HUES6 (cell line): ENCODE results near the gene RNF187.
"Not testable (repeated sequence)": the region's sequence is repeated elsewhere in the genome, so short reads cannot be mapped to it uniquely, and the experiment has no call there.

Experiments
- H3K27ac ChIP-seq: 2 replicates; pipeline ENCODE4 v1.7.0; 2013; ENCODE audit warnings: low read depth, mild to moderate bottlenecking, low read length, inconsistent platforms
- H3K27me3 ChIP-seq: 2 replicates; pipeline ENCODE4 v1.6.1; 2013; ENCODE audit warnings: low read length; ENCODE audit not compliant: control insufficient read depth, insufficient read depth
- H3K36me3 ChIP-seq: 2 replicates; pipeline ENCODE4 v1.6.1; 2013; ENCODE audit warnings: low read length; ENCODE audit not compliant: control insufficient read depth, insufficient read depth
- H3K4me1 ChIP-seq: 2 replicates; pipeline ENCODE4 v1.6.1; 2013; ENCODE audit warnings: low read length; ENCODE audit not compliant: control insufficient read depth, insufficient read depth
- H3K4me3 ChIP-seq: 2 replicates; pipeline ENCODE4 v1.5.1; 2013; ENCODE audit warnings: low read depth, low read length
- H3K9ac ChIP-seq: one replicate; pipeline ENCODE4 v1.6.1; 2013; ENCODE audit warnings: mild to moderate bottlenecking, low read length
- H3K9me3 ChIP-seq: 2 replicates; pipeline ENCODE4 v1.6.1; 2013; ENCODE audit warnings: low read depth, low read length; ENCODE audit not compliant: control insufficient read depth, insufficient read depth

Gene RNF187

GRCh38 chr1:228462560-228462959, 24.6 kb upstream of the RNF187 start:
- Histone ChIP-seq H3K27ac (no peak overlapping the region), H3K27me3 (peaks cover 38% of the 10 kb centered on the region), H3K9me3 (no peaks in the 10 kb centered on the region), H3K9ac (no peak overlapping the region), H3K4me1 (peaks cover 16% of the 10 kb centered on the region), H3K36me3 (no peaks in the 10 kb centered on the region), H3K4me3 (no peak overlapping the region)

- H3K9me3 ChIP-seq, result no peaks in the 10 kb centered on the region
- H3K27ac ChIP-seq, result no peak overlapping the region
- H3K36me3 ChIP-seq, result no peaks in the 10 kb centered on the region
- peak overlapping the region; percentile 79 for H3K9ac ChIP-seq
- peak overlapping the region; percentile 65 for H3K4me3 ChIP-seq
- H3K4me1 ChIP-seq, result peaks cover 16% of the 10 kb centered on the region
- peaks cover 43% of the 10 kb centered on the region for H3K27me3 ChIP-seq
These were observed 24.1 kb upstream of the RNF187 start for GRCh38 chr1:228463009-228463558.

GRCh38 chr1:228463559-228464455, 23.4 kb upstream of the RNF187 start:
- H3K4me3 ChIP-seq, result peak overlapping the region; percentile 65
- H3K9ac ChIP-seq, result peak overlapping the region; percentile 79
- H3K27ac ChIP-seq, result no peak overlapping the region
- H3K27me3 ChIP-seq, result peaks cover 44% of the 10 kb centered on the region
- no peaks in the 10 kb centered on the region for H3K36me3 ChIP-seq
- H3K9me3 ChIP-seq, result no peaks in the 10 kb centered on the region
- H3K4me1 ChIP-seq, result peaks cover 16% of the 10 kb centered on the region

GRCh38 chr1:228464487-228464983, 22.6 kb upstream of the RNF187 start:
- Histone ChIP-seq H3K9ac (peak overlapping the region; percentile 79), H3K27ac (no peak overlapping the region), H3K27me3 (peaks cover 48% of the 10 kb centered on the region), H3K4me1 (peaks cover 20% of the 10 kb centered on the region), H3K36me3 (no peaks in the 10 kb centered on the region), H3K4me3 (peak overlapping the region; percentile 65), H3K9me3 (no peaks in the 10 kb centered on the region)

- Histone ChIP-seq H3K27ac (no peak overlapping the region), H3K27me3 (peaks cover 48% of the 10 kb centered on the region), H3K4me3 (peak overlapping the region; percentile 65), H3K9me3 (no peaks in the 10 kb centered on the region), H3K4me1 (peaks cover 25% of the 10 kb centered on the region), H3K36me3 (no peaks in the 10 kb centered on the region), H3K9ac (peak overlapping the region; percentile 72)
These were observed 22.0 kb upstream of the RNF187 start for GRCh38 chr1:228465141-228465540.

GRCh38 chr1:228465571-228466146, 21.5 kb upstream of the RNF187 start:
- peak overlapping the region; percentile 72 for H3K9ac ChIP-seq
- no peaks in the 10 kb centered on the region for H3K9me3 ChIP-seq
- peaks cover 25% of the 10 kb centered on the region for H3K4me1 ChIP-seq
- H3K27ac ChIP-seq, result no peak overlapping the region
- peaks cover 48% of the 10 kb centered on the region for H3K27me3 ChIP-seq
- no peaks in the 10 kb centered on the region for H3K36me3 ChIP-seq
- H3K4me3 ChIP-seq, result peak overlapping the region; percentile 65

GRCh38 chr1:228468188-228468587, 19.0 kb upstream of the RNF187 start:
- not testable (repeated sequence) for H3K9me3 ChIP-seq, H3K4me3 ChIP-seq, H3K27ac ChIP-seq, H3K9ac ChIP-seq, H3K36me3 ChIP-seq
- H3K4me1 ChIP-seq, result peaks cover 23% of the 10 kb centered on the region
- peaks cover 45% of the 10 kb centered on the region for H3K27me3 ChIP-seq

- Histone ChIP-seq H3K36me3 (no peaks in the 10 kb centered on the region), H3K9me3 (no peaks in the 10 kb centered on the region), H3K9ac (no peak overlapping the region), H3K4me3 (peak overlapping the region; percentile 33; the same call in 1 of the 2 replicates), H3K4me1 (peaks cover 20% of the 10 kb centered on the region), H3K27ac (no peak overlapping the region), H3K27me3 (peaks cover 35% of the 10 kb centered on the region)
These were observed 17.6 kb upstream of the RNF187 start for GRCh38 chr1:228469413-228470162.

- Histone ChIP-seq H3K27me3 (peaks cover 20% of the 10 kb centered on the region), H3K9ac (no peak overlapping the region), H3K4me3 (no peak overlapping the region), H3K27ac (no peak overlapping the region), H3K4me1 (peaks cover 15% of the 10 kb centered on the region), H3K9me3 (no peaks in the 10 kb centered on the region), H3K36me3 (no peaks in the 10 kb centered on the region)
These were observed 15.9 kb upstream of the RNF187 start for GRCh38 chr1:228471154-228471761.

GRCh38 chr1:228471762-228472398, 15.3 kb upstream of the RNF187 start:
- Histone ChIP-seq H3K27ac (no peak overlapping the region), H3K36me3 (no peaks in the 10 kb centered on the region), H3K4me1 (peaks cover 20% of the 10 kb centered on the region), H3K9me3 (no peaks in the 10 kb centered on the region), H3K27me3 (peaks cover 16% of the 10 kb centered on the region), H3K4me3 (no peak overlapping the region), H3K9ac (no peak overlapping the region)
